Keratinocyte (primary cell): ENCODE data around the gene SPAG6. TPM values are rescaled to one million over a fixed set of nuclear protein-coding genes. Genes with fewer than 3 reads are reported as not detected.

Source experiments
- DNase-seq: peaks from one replicate; pipeline ENCODE4 v3.0.0-alpha.2; 2011; ENCODE audit warnings: low read depth, missing footprints, low spot score
- FAIRE-seq: peaks from 2 replicates; lab custom pipeline; 2011; peaks lifted over from hg19 to GRCh38; lab: Jason Lieb, UNC
- H2AFZ ChIP-seq: 2 replicates; pipeline ENCODE4 v1.6.0; 2012; ENCODE audit warnings: low read length, control low read depth, inconsistent platforms; ENCODE audit not compliant: control insufficient read depth
- H3K27ac ChIP-seq: 2 replicates; pipeline ENCODE4 v1.5.1; 2011; ENCODE audit warnings: low read length; ENCODE audit not compliant: control insufficient read depth, insufficient read depth
- H3K27me3 ChIP-seq: 3 replicates; pipeline ENCODE4 v1.6.0; 2011; ENCODE audit warnings: low read length; ENCODE audit not compliant: control insufficient read depth, insufficient read depth; ENCODE audit errors: extremely low read depth
- H3K36me3 ChIP-seq, 2 experiments: 2 replicates in 1 of 2; 3 replicates in 1 of 2; pipeline ENCODE4 v1.5.1; 2011; ENCODE audit warnings: low read length in 2 of 2, mild to moderate bottlenecking in 1 of 2; ENCODE audit not compliant: control insufficient read depth in 2 of 2, insufficient read depth in 2 of 2; ENCODE audit errors: extremely low read depth in 1 of 2
- H3K4me1 ChIP-seq: 3 replicates; pipeline ENCODE4 v1.5.1; 2011; ENCODE audit warnings: low read length; ENCODE audit not compliant: control insufficient read depth, insufficient read depth; ENCODE audit errors: extremely low read depth
- H3K4me2 ChIP-seq: 3 replicates; pipeline ENCODE4 v1.6.0; 2011; ENCODE audit warnings: low read depth, low read length; ENCODE audit not compliant: control insufficient read depth, insufficient read depth; ENCODE audit errors: extremely low read depth
- H3K4me3 ChIP-seq, 3 experiments: fragments of 200-600 bp in 1 of 3; sonication (generic) in 1 of 3; 2 replicates in 2 of 3; 3 replicates in 1 of 3; pipeline ENCODE4 v1.5.1; 2011 to 2016; ENCODE audit warnings: low read length in 3 of 3, mild to moderate bottlenecking in 3 of 3, control low read depth in 2 of 3, inconsistent platforms in 1 of 3, low read depth in 1 of 3, mixed read lengths in 1 of 3, mixed run types in 1 of 3, moderate library complexity in 1 of 3; ENCODE audit not compliant: control insufficient read depth in 2 of 3, insufficient read depth in 2 of 3; ENCODE audit errors: extremely low read depth in 1 of 3
- H3K79me2 ChIP-seq: 2 replicates; pipeline ENCODE4 v1.6.0; 2012; ENCODE audit warnings: low read length; ENCODE audit not compliant: control insufficient read depth, insufficient read depth
- H3K9ac ChIP-seq: 3 replicates; pipeline ENCODE4 v1.6.0; 2011; ENCODE audit warnings: low read length; ENCODE audit not compliant: control insufficient read depth, insufficient read depth; ENCODE audit errors: extremely low read depth
- H3K9me1 ChIP-seq: 3 replicates; pipeline ENCODE4 v1.6.0; 2011; ENCODE audit warnings: low read length; ENCODE audit not compliant: control insufficient read depth, insufficient read depth; ENCODE audit errors: extremely low read depth
- H3K9me3 ChIP-seq: 2 replicates; pipeline ENCODE4 v1.5.1; 2012; ENCODE audit warnings: low read depth, low read length; ENCODE audit not compliant: control insufficient read depth
- H4K20me1 ChIP-seq: 3 replicates; pipeline ENCODE4 v1.6.0; 2011; ENCODE audit warnings: low read length; ENCODE audit not compliant: control insufficient read depth, insufficient read depth; ENCODE audit errors: extremely low read depth
- EZH2 ChIP-seq: IDR thresholded peaks from one replicate; pipeline ENCODE4 v1.6.1; 2012; ENCODE audit warnings: inconsistent platforms, mild to moderate bottlenecking, low read length, moderate library complexity
- dilution Hi-C: fragments of 300-500 bp; cut with MboI; formaldehyde crosslinking; loops from one replicate; pipeline ENCODE4 v1.7.0; 2020; ENCODE audit warnings: low sequenced_read_pairs; ENCODE audit not compliant: extremely low pct_ligation_motif_present
- polyA plus RNA-seq, 5 experiments: library from polyadenylated mRNA; depleted of rRNA in 3 of 5; stranded (reverse) in 3 of 5; stranded (forward) in 1 of 5; unstranded in 1 of 5; fragments of >200 nt; gene quantifications; 1 replicate in 1 of 5; 2 replicates in 3 of 5; 3 replicates in 1 of 5; pipeline versions ENCODE4 v1.2.1 to v1.2.3, GENCODE V29; 2011 to 2012; ENCODE audit warnings: missing spikeins in 2 of 5, low read depth in 1 of 5, low replicate concordance in 1 of 5
- TF ChIP-seq, protein P1 (sequence below), 3 experiments: IDR thresholded peaks in 1 of 3; conservative IDR thresholded peaks in 1 of 3; optimal IDR thresholded peaks in 1 of 3; 2 replicates in 2 of 3; 3 replicates in 1 of 3; pipeline versions ENCODE3 to v1.5.1; 2011; ENCODE audit warnings: low read length in 3 of 3, mild to moderate bottlenecking in 3 of 3, moderate library complexity in 2 of 3, control low read depth in 1 of 3, inconsistent platforms in 1 of 3; ENCODE audit not compliant: insufficient read depth in 2 of 3; ENCODE audit errors: extremely low read depth in 1 of 3

SPAG6 gene
- polyA plus RNA-seq, 1 donor (not counting 4 experiments of a cell fraction or from before 2014, with no cell fraction given): not detected

DNA sequence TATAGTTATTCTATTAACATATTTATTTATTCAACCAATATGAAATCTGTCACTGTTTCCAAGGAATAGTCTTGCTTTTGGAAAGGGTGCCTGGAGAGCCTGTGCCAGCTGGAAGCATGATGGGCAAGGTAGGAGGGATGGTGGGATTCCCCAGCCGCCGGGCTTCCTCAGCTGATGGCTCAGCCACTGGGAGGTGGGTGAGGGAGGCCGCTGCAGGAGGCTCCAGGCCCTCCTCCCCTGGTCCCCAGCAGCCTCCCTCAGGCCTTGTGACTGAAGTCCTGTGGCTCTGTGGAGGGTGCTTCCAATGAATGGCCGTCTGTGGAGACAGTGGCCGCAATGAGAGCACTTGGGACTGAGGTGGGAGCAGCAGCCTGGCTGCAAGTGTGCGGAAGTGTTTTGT is 27.0 kb downstream of the SPAG6 start:
- Histone ChIP-seq H3K9ac (no peak overlapping the region), H2AFZ (no peak overlapping the region), H3K9me1 (no peaks in the 10 kb centered on the region), H3K79me2 (no peaks in the 10 kb centered on the region), H3K27me3 (peaks cover 4% of the 10 kb centered on the region), H3K27ac (no peak overlapping the region), H3K36me3 (no peaks in the 10 kb centered on the region), H3K4me1 (no peaks in the 10 kb centered on the region), H3K4me3 (no peak overlapping the region), H4K20me1 (no peaks in the 10 kb centered on the region), H3K9me3 (no peaks in the 10 kb centered on the region), H3K4me2 (no peak overlapping the region)
- FAIRE-seq (no peak), DNase-seq (no peak)
- TF ChIP-seq EZH2: no peak
- TF ChIP-seq, protein P1, sequence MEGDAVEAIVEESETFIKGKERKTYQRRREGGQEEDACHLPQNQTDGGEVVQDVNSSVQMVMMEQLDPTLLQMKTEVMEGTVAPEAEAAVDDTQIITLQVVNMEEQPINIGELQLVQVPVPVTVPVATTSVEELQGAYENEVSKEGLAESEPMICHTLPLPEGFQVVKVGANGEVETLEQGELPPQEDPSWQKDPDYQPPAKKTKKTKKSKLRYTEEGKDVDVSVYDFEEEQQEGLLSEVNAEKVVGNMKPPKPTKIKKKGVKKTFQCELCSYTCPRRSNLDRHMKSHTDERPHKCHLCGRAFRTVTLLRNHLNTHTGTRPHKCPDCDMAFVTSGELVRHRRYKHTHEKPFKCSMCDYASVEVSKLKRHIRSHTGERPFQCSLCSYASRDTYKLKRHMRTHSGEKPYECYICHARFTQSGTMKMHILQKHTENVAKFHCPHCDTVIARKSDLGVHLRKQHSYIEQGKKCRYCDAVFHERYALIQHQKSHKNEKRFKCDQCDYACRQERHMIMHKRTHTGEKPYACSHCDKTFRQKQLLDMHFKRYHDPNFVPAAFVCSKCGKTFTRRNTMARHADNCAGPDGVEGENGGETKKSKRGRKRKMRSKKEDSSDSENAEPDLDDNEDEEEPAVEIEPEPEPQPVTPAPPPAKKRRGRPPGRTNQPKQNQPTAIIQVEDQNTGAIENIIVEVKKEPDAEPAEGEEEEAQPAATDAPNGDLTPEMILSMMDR (optimal IDR thresholded peaks at IDR 0.05 in 1 of 3, IDR thresholded peaks at IDR 0.05 in 1 of 3, conservative IDR thresholded peaks at IDR 0.05 in 1 of 3; ENCODE audit: extremely low read depth in 1 of 3, insufficient read depth in 2 of 3, low read length in 3 of 3): no peak
- dilution Hi-C loops: no loop called here

DNA sequence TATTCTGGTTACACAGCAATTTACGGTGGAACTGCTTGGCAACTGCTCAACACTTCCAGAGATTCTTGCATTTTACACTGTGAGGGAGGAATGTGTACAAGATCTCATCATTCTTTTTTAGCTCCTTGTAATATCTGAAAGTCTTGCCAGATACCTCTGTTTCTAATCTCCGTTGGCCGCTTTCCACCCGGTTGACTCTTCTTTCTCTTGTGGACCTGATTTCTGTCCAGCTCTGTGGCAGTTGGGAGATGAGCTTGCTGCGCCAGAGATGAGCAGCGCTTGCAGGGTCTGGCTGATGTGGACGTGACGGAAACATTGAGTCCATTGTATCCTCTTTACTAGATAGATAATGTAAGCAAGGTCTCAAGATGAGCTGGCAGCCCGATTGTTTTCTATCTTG is 27.6 kb downstream of the SPAG6 start:
- no peaks in the 10 kb centered on the region for H3K79me2 ChIP-seq
- no peak overlapping the region for H3K4me3 ChIP-seq
- peaks cover 4% of the 10 kb centered on the region for H3K27me3 ChIP-seq
- no peak for DNase-seq
- H3K4me2 ChIP-seq: no peak overlapping the region
- no peaks in the 10 kb centered on the region for H3K9me3 ChIP-seq
- H3K9ac ChIP-seq: no peak overlapping the region
- FAIRE-seq: no peak
- H3K27ac ChIP-seq: no peak overlapping the region
- H3K9me1 ChIP-seq: no peaks in the 10 kb centered on the region
- H4K20me1 ChIP-seq: no peaks in the 10 kb centered on the region
- dilution Hi-C loops: no loop called here
- H3K36me3 ChIP-seq: no peaks in the 10 kb centered on the region
- no peak overlapping the region for H2AFZ ChIP-seq
- TF ChIP-seq, protein P1 (optimal IDR thresholded peaks at IDR 0.05 in 1 of 3, IDR thresholded peaks at IDR 0.05 in 1 of 3, conservative IDR thresholded peaks at IDR 0.05 in 1 of 3; ENCODE audit: extremely low read depth in 1 of 3, insufficient read depth in 2 of 3, low read length in 3 of 3): no peak
- no peak for TF ChIP-seq EZH2
- no peaks in the 10 kb centered on the region for H3K4me1 ChIP-seq
